ENCODE measurements around the gene GPR132. TPM values are rescaled to one million over a fixed set of nuclear protein-coding genes. Genes with fewer than 3 reads are reported as not detected.

The GPR132 gene
- total RNA-seq, 1 experiment from 2014 or later = not detected

GRCh38 chr14:105099778-105100177 lies 34.5 kb upstream of the GPR132 start:
- POLR2A ChIA-PET = no interaction called here
- H3K36me3 ChIP-seq (ENCODE audit: control insufficient read depth, insufficient read depth, low read length) = no peaks in the 10 kb centered on the region
- H3K9me3 ChIP-seq = peaks cover 4% of the 10 kb centered on the region
- H3K4me3 ChIP-seq (ENCODE audit: low read depth, low read length) = no peak overlapping the region
- no TSS peak for BruUV-seq (replicated peaks)
- Mint-ChIP-seq H3K27ac (ENCODE audit: unreplicated experiment) (no peak overlapping the region), H3K4me3 (ENCODE audit: unreplicated experiment) (no peak overlapping the region), H3K9me3 (ENCODE audit: unreplicated experiment) (peaks cover 18% of the 10 kb centered on the region), H3K27me3 (ENCODE audit: insufficient read depth, unreplicated experiment) (peaks cover 6% of the 10 kb centered on the region), H3K4me1 (ENCODE audit: low read depth, unreplicated experiment) (no peaks in the 10 kb centered on the region), H3K36me3 (ENCODE audit: insufficient read depth, unreplicated experiment) (peaks cover 6% of the 10 kb centered on the region)
- TF ChIP-seq, protein P1, sequence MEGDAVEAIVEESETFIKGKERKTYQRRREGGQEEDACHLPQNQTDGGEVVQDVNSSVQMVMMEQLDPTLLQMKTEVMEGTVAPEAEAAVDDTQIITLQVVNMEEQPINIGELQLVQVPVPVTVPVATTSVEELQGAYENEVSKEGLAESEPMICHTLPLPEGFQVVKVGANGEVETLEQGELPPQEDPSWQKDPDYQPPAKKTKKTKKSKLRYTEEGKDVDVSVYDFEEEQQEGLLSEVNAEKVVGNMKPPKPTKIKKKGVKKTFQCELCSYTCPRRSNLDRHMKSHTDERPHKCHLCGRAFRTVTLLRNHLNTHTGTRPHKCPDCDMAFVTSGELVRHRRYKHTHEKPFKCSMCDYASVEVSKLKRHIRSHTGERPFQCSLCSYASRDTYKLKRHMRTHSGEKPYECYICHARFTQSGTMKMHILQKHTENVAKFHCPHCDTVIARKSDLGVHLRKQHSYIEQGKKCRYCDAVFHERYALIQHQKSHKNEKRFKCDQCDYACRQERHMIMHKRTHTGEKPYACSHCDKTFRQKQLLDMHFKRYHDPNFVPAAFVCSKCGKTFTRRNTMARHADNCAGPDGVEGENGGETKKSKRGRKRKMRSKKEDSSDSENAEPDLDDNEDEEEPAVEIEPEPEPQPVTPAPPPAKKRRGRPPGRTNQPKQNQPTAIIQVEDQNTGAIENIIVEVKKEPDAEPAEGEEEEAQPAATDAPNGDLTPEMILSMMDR (IDR thresholded peaks at IDR 0.05; ENCODE audit: insufficient read depth in 1 of 2, low read depth in 1 of 2, low read length in 1 of 2, severe bottlenecking in 1 of 2, unreplicated experiment in 1 of 2) = no peak
- no peaks in the 10 kb centered on the region; the same call in 1 of the 2 replicates for H3K4me1 ChIP-seq
- no peaks in the 10 kb centered on the region for H3K27me3 ChIP-seq (replicated peaks; ENCODE audit: control insufficient read depth, insufficient read depth, low read length)
- DNase-seq = no peak
- CTCF ChIA-PET = no interaction called here
- intact Hi-C loops (cut with micrococcal nuclease; ENCODE audit: unreplicated experiment) = no loop called here

DNA sequence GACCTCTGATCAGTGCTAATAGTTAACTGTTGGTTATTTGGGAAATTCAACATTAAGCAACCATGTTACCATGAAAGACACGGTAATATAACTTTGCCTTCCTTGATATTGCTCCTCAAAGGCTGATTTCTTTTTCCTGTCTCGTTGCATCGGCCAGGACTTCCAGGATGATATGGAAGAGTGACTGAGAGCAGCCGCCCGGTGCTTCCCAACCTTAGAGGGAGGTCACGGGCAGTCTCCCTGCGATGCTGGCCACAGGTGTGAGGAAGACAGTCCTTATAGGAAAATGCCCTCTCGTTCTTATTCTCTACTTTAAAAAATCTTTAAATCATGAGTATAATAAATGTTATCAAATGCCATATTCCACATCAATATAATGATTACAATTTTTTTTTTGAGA lies 33.1 kb upstream of the GPR132 start:
- BruUV-seq (replicated peaks) = no TSS peak
- H3K9me3 Mint-ChIP-seq (ENCODE audit: unreplicated experiment) = peaks cover 18% of the 10 kb centered on the region
- H3K27ac Mint-ChIP-seq (ENCODE audit: unreplicated experiment) = no peak overlapping the region
- Histone ChIP-seq H3K4me1 (peaks cover 7% of the 10 kb centered on the region), H3K9me3 (peaks cover 4% of the 10 kb centered on the region; the same call in 1 of the 2 replicates), H3K4me3 (ENCODE audit: low read depth, low read length) (no peak overlapping the region), H3K27me3 (replicated peaks; ENCODE audit: control insufficient read depth, insufficient read depth, low read length) (no peaks in the 10 kb centered on the region), H3K36me3 (ENCODE audit: control insufficient read depth, insufficient read depth, low read length) (no peaks in the 10 kb centered on the region)
- H3K36me3 Mint-ChIP-seq (ENCODE audit: insufficient read depth, unreplicated experiment) = peaks cover 13% of the 10 kb centered on the region
- no peak for DNase-seq
- POLR2A ChIA-PET = no interaction called here
- intact Hi-C loops (cut with micrococcal nuclease; ENCODE audit: unreplicated experiment) = no loop called here
- no peaks in the 10 kb centered on the region for H3K4me1 Mint-ChIP-seq (ENCODE audit: low read depth, unreplicated experiment)
- TF ChIP-seq, protein P1 (IDR thresholded peaks at IDR 0.05; ENCODE audit: insufficient read depth in 1 of 2, low read depth in 1 of 2, low read length in 1 of 2, severe bottlenecking in 1 of 2, unreplicated experiment in 1 of 2) = no peak
- H3K4me3 Mint-ChIP-seq (ENCODE audit: unreplicated experiment) = no peak overlapping the region
- peaks cover 2% of the 10 kb centered on the region for H3K27me3 Mint-ChIP-seq (ENCODE audit: insufficient read depth, unreplicated experiment)
- CTCF ChIA-PET = no interaction called here

- intact Hi-C loops (cut with micrococcal nuclease; ENCODE audit: unreplicated experiment) = no loop called here
- peaks cover 18% of the 10 kb centered on the region for H3K9me3 Mint-ChIP-seq (ENCODE audit: unreplicated experiment)
- H3K36me3 Mint-ChIP-seq (ENCODE audit: insufficient read depth, unreplicated experiment) = peaks cover 16% of the 10 kb centered on the region
- no peak overlapping the region for H3K4me3 Mint-ChIP-seq (ENCODE audit: unreplicated experiment)
- no TSS peak for BruUV-seq (replicated peaks)
- POLR2A ChIA-PET = no interaction called here
- Histone ChIP-seq H3K27me3 (replicated peaks; ENCODE audit: control insufficient read depth, insufficient read depth, low read length) (no peaks in the 10 kb centered on the region), H3K4me1 (peaks cover 8% of the 10 kb centered on the region), H3K4me3 (ENCODE audit: low read depth, low read length) (no peak overlapping the region), H3K36me3 (ENCODE audit: control insufficient read depth, insufficient read depth, low read length) (no peaks in the 10 kb centered on the region), H3K9me3 (peaks cover 4% of the 10 kb centered on the region; the same call in 1 of the 2 replicates)
- no peak overlapping the region for H3K27ac Mint-ChIP-seq (ENCODE audit: unreplicated experiment)
- no peak for DNase-seq
- TF ChIP-seq, protein P1 (IDR thresholded peaks at IDR 0.05; ENCODE audit: insufficient read depth in 1 of 2, low read depth in 1 of 2, low read length in 1 of 2, severe bottlenecking in 1 of 2, unreplicated experiment in 1 of 2) = no peak
- peaks cover 2% of the 10 kb centered on the region for H3K27me3 Mint-ChIP-seq (ENCODE audit: insufficient read depth, unreplicated experiment)
- H3K4me1 Mint-ChIP-seq (ENCODE audit: low read depth, unreplicated experiment) = no peaks in the 10 kb centered on the region
- CTCF ChIA-PET = interaction anchor here (0.6 kb wide), 1 partner anchor 133 kb away, joined by 5 read pairs; no protein-coding TSS in a partner anchor
These were observed 32.5 kb upstream of the GPR132 start for GRCh38 chr14:105097794-105098127.
